Heart left ventricle (tissue), 16 donors: ENCODE measurements around the gene NCK2. TPM values are rescaled to one million over a fixed set of nuclear protein-coding genes. Genes with fewer than 3 reads are reported as not detected.

ENCODE experiments used
- ATAC-seq, 4 donors: fragments of 200-7000 bp; cut with Tn5 transposase; one replicate each; pipeline ENCODE4 v1.9.1; 2020 to 2022; ENCODE audit warnings: moderate library complexity in 4 of 4, mild to moderate bottlenecking in 3 of 4, moderate number of reproducible peaks in 1 of 4
- DNase-seq, 5 donors: peaks; one replicate each; pipeline ENCODE4 v3.0.0-alpha.2; 2020
- H3K27ac ChIP-seq, 12 donors: fragments of 200-600 bp; sonication (generic) in 4 of 12; one replicate each; pipeline versions ENCODE4 v1.5.0 to v1.8.0; 2016 to 2022; ENCODE audit warnings: mild to moderate bottlenecking in 2 of 12
- H3K27me3 ChIP-seq, 9 donors: fragments of 200-600 bp; sonication (generic) in 2 of 9; one replicate each; pipeline versions ENCODE4 v1.5.1 to v1.8.0; 2016 to 2022; ENCODE audit warnings: mild to moderate bottlenecking in 3 of 9
- H3K36me3 ChIP-seq, 9 donors: fragments of 200-600 bp; sonication (generic) in 2 of 9; one replicate each; pipeline versions ENCODE4 v1.5.0 to v1.8.0; 2018 to 2022; ENCODE audit warnings: mild to moderate bottlenecking in 2 of 9
- H3K4me1 ChIP-seq, 12 donors: fragments of 200-600 bp; sonication (generic) in 4 of 12; one replicate each; pipeline versions ENCODE4 v1.5.0 to v1.8.0; 2016 to 2022; ENCODE audit warnings: mild to moderate bottlenecking in 3 of 12
- H3K4me3 ChIP-seq, 12 donors: fragments of 200-600 bp; sonication (generic) in 4 of 12; one replicate each; pipeline versions ENCODE4 v1.5.0 to v1.8.0; 2017 to 2022; ENCODE audit warnings: mild to moderate bottlenecking in 9 of 12, moderate library complexity in 4 of 12
- H3K9me3 ChIP-seq, 12 donors: fragments of 200-600 bp; sonication (generic) in 4 of 12; one replicate each; pipeline versions ENCODE4 v1.5.0 to v1.8.0; 2016 to 2022; ENCODE audit warnings: mild to moderate bottlenecking in 1 of 12
- POLR2A ChIP-seq, 2 donors: fragments of 450-650 bp; IDR thresholded peaks; one replicate each; pipeline ENCODE4 v1.6.1; 2017; ENCODE audit warnings: antibody characterized with exemption in 2 of 2, mild to moderate bottlenecking in 2 of 2, moderate library complexity in 2 of 2
- WGBS, 4 donors: extraction: QIAGEN DNeasy Blood & Tissue Kit in 2 of 4; methylation state at CpG; one replicate each; pipeline versions ENCODE4 v1.1.5 to v1.1.7; 2013 to 2018; 5-methylcytosine and 5-hydroxymethylcytosine counted together
- intact Hi-C, 10 donors: fragments of 100-400 bp; cut with DNase I; formaldehyde crosslinking; loops; one replicate each; pipeline versions ENCODE4 v1.11.1 to v1.14.2; 2022
- polyA plus RNA-seq, 2 donors: library from polyadenylated mRNA; stranded (reverse); fragments of 200-250 nt; gene quantifications; one replicate each; pipeline ENCODE4 v1.2.3, GENCODE V29; 2013
- total RNA-seq, 9 donors: library from RNA; depleted of rRNA in 2 of 9; stranded (reverse); fragments of >200 nt in 2 of 9; fragmentation: NEBNext Ultra II Directional in 3 of 9; extraction: Animal tissue kit (Norgen Biotek cat#: 25700) in 3 of 9; gene quantifications; one replicate each; pipeline versions ENCODE4 v1.1.0 to v1.2.4, GENCODE V29; 2016 to 2023
- TF ChIP-seq, protein P1 (sequence below), 12 donors: fragments of 200-600 bp; sonication (generic) in 4 of 12; IDR thresholded peaks; one replicate each; pipeline versions ENCODE4 v1.5.0 to v1.8.0; 2018 to 2022; ENCODE audit warnings: antibody characterized with exemption in 12 of 12, mild to moderate bottlenecking in 5 of 12
- donor health status: ischemic (EF 13 %, LVEDD 7.1; RV severe dilation, severe dysfunction).
- donor health status: healthy with polysubstance abuse.
- donor health status: DM: no; HTN: yes; CAD: no.
- donor health status: DM: no; HTN: no; CAD: no.
- donor health status: ischemic (EF 25% LVEDD 6.9; RV normal size, moderate dysfunction).
- donor health status: ischemic (EF 25% LVEDD 5.7; RV mildly dilated, moderate dysfunction).
- donor health status: healthy.
- donor health status: DM: yes; HTN: yes; CAD: no.
- donor health status: ischemic (EF 35%, LVEDD 5.7; RV mildly dilated, moderate dysfunction).
- donor health status: nonischemic (EF 11% LVEDD 7.7; RV severe dilation, severe dysfunction).
- donor health status: DM: yes; HTN: yes; CAD: no.
- donor health status: PGD.
- donor health status: ischemic (EF 29% LVEDD 5.4; RV normal size, mild dysfunction).
- donor health status: nonischemic (EF 23%, LVEDD 6.1; RV moderate dilation, normal function).

The NCK2 gene
- total and polyA plus RNA-seq, 11 donors = 22.6 to 54.2 (median 33.4) TPM

DNA sequence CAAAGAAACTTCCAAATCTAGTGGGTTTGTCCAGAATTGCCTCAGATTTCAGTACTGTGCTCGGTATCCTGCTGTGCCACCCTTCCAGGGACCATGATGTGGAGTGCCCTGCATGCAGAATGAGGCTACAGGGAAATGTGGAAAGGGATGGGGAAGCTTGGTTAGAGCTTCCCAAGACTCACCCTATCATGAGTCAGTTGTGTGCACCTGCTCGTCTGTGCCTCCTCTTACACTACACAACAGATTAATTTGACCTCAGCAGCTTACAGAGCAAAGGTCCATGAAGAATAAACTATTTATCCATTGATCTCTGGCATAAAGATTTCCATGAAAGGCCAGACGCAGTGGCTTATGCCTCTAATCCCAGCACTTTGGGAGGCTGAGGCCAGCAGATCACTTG is 21.3 kb upstream of the NCK2 start:
- no peak for TF ChIP-seq POLR2A (IDR thresholded peaks at IDR 0.05)
- TF ChIP-seq, protein P1, sequence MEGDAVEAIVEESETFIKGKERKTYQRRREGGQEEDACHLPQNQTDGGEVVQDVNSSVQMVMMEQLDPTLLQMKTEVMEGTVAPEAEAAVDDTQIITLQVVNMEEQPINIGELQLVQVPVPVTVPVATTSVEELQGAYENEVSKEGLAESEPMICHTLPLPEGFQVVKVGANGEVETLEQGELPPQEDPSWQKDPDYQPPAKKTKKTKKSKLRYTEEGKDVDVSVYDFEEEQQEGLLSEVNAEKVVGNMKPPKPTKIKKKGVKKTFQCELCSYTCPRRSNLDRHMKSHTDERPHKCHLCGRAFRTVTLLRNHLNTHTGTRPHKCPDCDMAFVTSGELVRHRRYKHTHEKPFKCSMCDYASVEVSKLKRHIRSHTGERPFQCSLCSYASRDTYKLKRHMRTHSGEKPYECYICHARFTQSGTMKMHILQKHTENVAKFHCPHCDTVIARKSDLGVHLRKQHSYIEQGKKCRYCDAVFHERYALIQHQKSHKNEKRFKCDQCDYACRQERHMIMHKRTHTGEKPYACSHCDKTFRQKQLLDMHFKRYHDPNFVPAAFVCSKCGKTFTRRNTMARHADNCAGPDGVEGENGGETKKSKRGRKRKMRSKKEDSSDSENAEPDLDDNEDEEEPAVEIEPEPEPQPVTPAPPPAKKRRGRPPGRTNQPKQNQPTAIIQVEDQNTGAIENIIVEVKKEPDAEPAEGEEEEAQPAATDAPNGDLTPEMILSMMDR (IDR thresholded peaks at IDR 0.05) = no peak
- ATAC-seq = no peak
- Histone ChIP-seq H3K27ac (no peak overlapping the region), H3K36me3 (no peaks in the 10 kb centered on the region), H3K4me1 (no peaks in the 10 kb centered on the region), H3K9me3 (peaks cover 0 to 11% (median 3%) of the 10 kb centered on the region in 12 donors), H3K27me3 (no peaks in the 10 kb centered on the region), H3K4me3 (no peak overlapping the region)
- no peak for DNase-seq
- 66 to 95% (median 94%) methylated on average over 3 of the region's 3 CpGs for WGBS, 4 donors
- intact Hi-C loops = no loop called here

GRCh38 chr2:105725388-105725787 is 19.3 kb upstream of the NCK2 start:
- ATAC-seq (no peak), DNase-seq (no peak)
- Histone ChIP-seq H3K4me3 (no peak overlapping the region), H3K36me3 (no peaks in the 10 kb centered on the region), H3K4me1 (no peaks in the 10 kb centered on the region), H3K27me3 (no peaks in the 10 kb centered on the region), H3K9me3 (peaks cover 0 to 18% (median 6%) of the 10 kb centered on the region in 12 donors), H3K27ac (no peak overlapping the region)
- WGBS, 4 donors = 60 to 73% (median 69%) methylated on average over 5 of the region's 5 CpGs
- intact Hi-C loops = no loop called here
- TF ChIP-seq, protein P1 (IDR thresholded peaks at IDR 0.05) = no peak
- no peak for TF ChIP-seq POLR2A (IDR thresholded peaks at IDR 0.05)

DNA sequence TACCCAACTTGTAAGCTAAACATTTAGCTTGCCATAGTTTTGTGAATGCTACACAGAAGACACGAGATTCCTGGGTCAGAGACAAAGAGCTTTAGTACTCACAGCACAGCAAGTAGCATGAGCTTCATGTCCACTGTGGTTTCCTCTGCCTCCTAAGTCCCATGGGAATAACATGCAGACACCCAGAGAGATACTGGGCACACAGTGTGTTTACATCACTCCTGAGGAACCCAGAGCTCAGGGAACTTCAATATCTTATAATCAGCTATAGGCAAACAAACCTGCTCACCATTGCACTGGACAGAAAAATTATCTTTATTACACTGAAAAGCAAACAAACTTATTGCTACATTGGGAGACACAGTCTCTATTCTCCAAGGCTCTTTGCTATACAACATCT is 14.5 kb upstream of the NCK2 start:
- ATAC-seq (no peak), DNase-seq (no peak)
- no peaks in the 10 kb centered on the region for H3K27me3 ChIP-seq
- intact Hi-C loops = no loop called here
- TF ChIP-seq, protein P1 (IDR thresholded peaks at IDR 0.05) = no peak
- no peak for TF ChIP-seq POLR2A (IDR thresholded peaks at IDR 0.05)
- peaks cover 0 to 39% (median 22%) of the 10 kb centered on the region in 12 donors for H3K4me1 ChIP-seq
- 90 to 100% (median 93%) methylated on average over 1 of the region's 1 CpG for WGBS, 4 donors
- H3K27ac ChIP-seq = no peak overlapping the region
- peaks cover 0 to 23% (median 7%) of the 10 kb centered on the region in 12 donors for H3K9me3 ChIP-seq
- no peaks in the 10 kb centered on the region for H3K36me3 ChIP-seq
- no peak overlapping the region for H3K4me3 ChIP-seq

GRCh38 chr2:105731511-105731910 is 13.2 kb upstream of the NCK2 start:
- Histone ChIP-seq H3K27ac (peak overlapping the region in 2 of 12 donors; percentile 14 to 40), H3K27me3 (no peaks in the 10 kb centered on the region), H3K36me3 (no peaks in the 10 kb centered on the region), H3K4me1 (peaks cover 0 to 46% (median 23%) of the 10 kb centered on the region in 12 donors), H3K4me3 (no peak overlapping the region), H3K9me3 (peaks cover 0 to 23% (median 7%) of the 10 kb centered on the region in 12 donors)
- DNase-seq = no peak
- peak in 1 of 4 donors; percentile 26 for ATAC-seq
- 39 to 52% (median 48%) methylated on average over 4 of the region's 4 CpGs for WGBS, 4 donors
- intact Hi-C loops = no loop called here
- TF ChIP-seq, protein P1 (IDR thresholded peaks at IDR 0.05) = no peak
- no peak for TF ChIP-seq POLR2A (IDR thresholded peaks at IDR 0.05)
